ENCODE data around the gene FALEC. TPM values are rescaled to one million over a fixed set of nuclear protein-coding genes. Genes with fewer than 3 reads are reported as not detected.
A peak's percentile ranks its signal among the peaks of the same experiment; 100 is the strongest.

FALEC gene
- polyA plus RNA-seq, 1 donor (not counting 4 experiments of a cell fraction or from before 2014, with no cell fraction given), result 0.12 TPM

DNA sequence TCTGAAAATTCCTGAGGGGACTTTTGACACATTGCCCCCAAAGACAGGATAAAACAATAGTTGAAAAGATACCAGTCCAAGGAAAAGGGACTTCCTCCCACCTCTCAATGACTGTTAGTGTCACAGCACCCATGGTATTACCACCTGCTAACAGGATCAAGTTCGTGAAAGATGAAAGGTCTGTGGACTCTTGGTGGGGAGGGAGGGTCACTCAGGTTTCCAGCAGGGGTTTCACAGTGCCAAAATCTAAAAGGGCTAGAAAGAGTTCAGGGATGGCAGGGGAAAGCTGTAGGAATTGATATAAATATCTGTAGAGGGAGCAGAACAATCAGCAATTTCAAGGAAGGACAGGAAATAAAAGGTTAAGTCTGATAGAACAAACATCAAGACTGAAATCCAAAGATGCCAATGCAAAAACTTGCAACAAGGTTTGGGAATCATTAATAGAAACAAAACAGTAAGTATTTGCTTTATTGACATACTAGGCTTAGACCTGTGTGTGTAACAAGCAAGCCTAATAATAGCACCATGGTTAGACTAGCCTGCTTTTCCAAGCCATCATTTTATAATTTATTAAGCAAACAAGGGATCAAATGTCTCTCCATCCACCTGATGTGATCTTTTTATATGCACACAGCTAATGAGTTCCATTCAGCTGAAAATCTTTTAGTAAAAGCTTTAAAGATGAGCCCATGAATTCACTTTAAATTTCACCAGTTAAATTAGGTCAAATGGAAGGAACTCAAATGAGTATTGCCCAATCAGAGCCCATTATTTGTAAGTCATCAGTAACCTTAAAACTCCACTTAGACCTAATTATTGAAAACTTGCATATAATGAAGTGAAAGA, 60.2 kb downstream of the FALEC start:
- Histone ChIP-seq H3K9me1 (ENCODE audit: control insufficient read depth, extremely low read depth, insufficient read depth, low read length) (no peaks in the 10 kb centered on the region), H3K4me2 (ENCODE audit: control insufficient read depth, extremely low read depth, insufficient read depth, low read depth, low read length) (peak overlapping the region; percentile 99), H3K79me2 (ENCODE audit: control insufficient read depth, insufficient read depth, low read length) (peaks cover 67% of the 10 kb centered on the region), H3K27ac (ENCODE audit: control insufficient read depth, insufficient read depth, low read length) (peak overlapping the region; percentile 98), H2AFZ (ENCODE audit: control insufficient read depth, low read length) (no peak overlapping the region), H3K9ac (ENCODE audit: control insufficient read depth, extremely low read depth, insufficient read depth, low read length) (peak overlapping the region; percentile 99), H4K20me1 (ENCODE audit: control insufficient read depth, extremely low read depth, insufficient read depth, low read length) (peaks cover 59% of the 10 kb centered on the region), H3K4me3 (ENCODE audit: control insufficient read depth in 2 of 3, extremely low read depth in 1 of 3, insufficient read depth in 2 of 3, low read depth in 1 of 3, low read length in 3 of 3) (peak overlapping the region; percentile 90 to 98 (median 97)), H3K27me3 (ENCODE audit: control insufficient read depth, extremely low read depth, insufficient read depth, low read length) (no peaks in the 10 kb centered on the region), H3K4me1 (ENCODE audit: control insufficient read depth, extremely low read depth, insufficient read depth, low read length) (peaks cover 44% of the 10 kb centered on the region), H3K36me3 (ENCODE audit: control insufficient read depth in 2 of 2, extremely low read depth in 1 of 2, insufficient read depth in 2 of 2, low read length in 2 of 2) (peaks cover 24 to 59% of the 10 kb centered on the region in 2 experiments), H3K9me3 (ENCODE audit: control insufficient read depth, low read depth, low read length) (no peaks in the 10 kb centered on the region)
- no peak for DNase-seq (ENCODE audit: low read depth, low spot score)
- dilution Hi-C loops (cut with MboI; ENCODE audit: extremely low pct_ligation_motif_present, low sequenced_read_pairs), result no loop called here
- TF ChIP-seq, protein P1, sequence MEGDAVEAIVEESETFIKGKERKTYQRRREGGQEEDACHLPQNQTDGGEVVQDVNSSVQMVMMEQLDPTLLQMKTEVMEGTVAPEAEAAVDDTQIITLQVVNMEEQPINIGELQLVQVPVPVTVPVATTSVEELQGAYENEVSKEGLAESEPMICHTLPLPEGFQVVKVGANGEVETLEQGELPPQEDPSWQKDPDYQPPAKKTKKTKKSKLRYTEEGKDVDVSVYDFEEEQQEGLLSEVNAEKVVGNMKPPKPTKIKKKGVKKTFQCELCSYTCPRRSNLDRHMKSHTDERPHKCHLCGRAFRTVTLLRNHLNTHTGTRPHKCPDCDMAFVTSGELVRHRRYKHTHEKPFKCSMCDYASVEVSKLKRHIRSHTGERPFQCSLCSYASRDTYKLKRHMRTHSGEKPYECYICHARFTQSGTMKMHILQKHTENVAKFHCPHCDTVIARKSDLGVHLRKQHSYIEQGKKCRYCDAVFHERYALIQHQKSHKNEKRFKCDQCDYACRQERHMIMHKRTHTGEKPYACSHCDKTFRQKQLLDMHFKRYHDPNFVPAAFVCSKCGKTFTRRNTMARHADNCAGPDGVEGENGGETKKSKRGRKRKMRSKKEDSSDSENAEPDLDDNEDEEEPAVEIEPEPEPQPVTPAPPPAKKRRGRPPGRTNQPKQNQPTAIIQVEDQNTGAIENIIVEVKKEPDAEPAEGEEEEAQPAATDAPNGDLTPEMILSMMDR (optimal IDR thresholded peaks at IDR 0.05 in 1 of 3, IDR thresholded peaks at IDR 0.05 in 1 of 3, conservative IDR thresholded peaks at IDR 0.05 in 1 of 3; ENCODE audit: extremely low read depth in 1 of 3, insufficient read depth in 2 of 3, low read length in 3 of 3), result no peak
- no peak for TF ChIP-seq EZH2 (IDR thresholded peaks at IDR 0.05; ENCODE audit: low read length)
- no peak for FAIRE-seq

- H4K20me1 ChIP-seq (ENCODE audit: control insufficient read depth, extremely low read depth, insufficient read depth, low read length), result peaks cover 56% of the 10 kb centered on the region
- no peaks in the 10 kb centered on the region for H3K9me1 ChIP-seq (ENCODE audit: control insufficient read depth, extremely low read depth, insufficient read depth, low read length)
- H3K4me3 ChIP-seq (ENCODE audit: control insufficient read depth in 2 of 3, extremely low read depth in 1 of 3, insufficient read depth in 2 of 3, low read depth in 1 of 3, low read length in 3 of 3), result peak overlapping the region; percentile 90 to 98 (median 97)
- H3K27me3 ChIP-seq (ENCODE audit: control insufficient read depth, extremely low read depth, insufficient read depth, low read length), result no peaks in the 10 kb centered on the region
- H3K9me3 ChIP-seq (ENCODE audit: control insufficient read depth, low read depth, low read length), result no peaks in the 10 kb centered on the region
- H3K79me2 ChIP-seq (ENCODE audit: control insufficient read depth, insufficient read depth, low read length), result peaks cover 67% of the 10 kb centered on the region
- H3K4me1 ChIP-seq (ENCODE audit: control insufficient read depth, extremely low read depth, insufficient read depth, low read length), result peaks cover 39% of the 10 kb centered on the region
- no peak for FAIRE-seq
- H3K4me2 ChIP-seq (ENCODE audit: control insufficient read depth, extremely low read depth, insufficient read depth, low read depth, low read length), result peak overlapping the region; percentile 99
- TF ChIP-seq, protein P1 (optimal IDR thresholded peaks at IDR 0.05 in 1 of 3, IDR thresholded peaks at IDR 0.05 in 1 of 3, conservative IDR thresholded peaks at IDR 0.05 in 1 of 3; ENCODE audit: extremely low read depth in 1 of 3, insufficient read depth in 2 of 3, low read length in 3 of 3), result no peak
- H2AFZ ChIP-seq (ENCODE audit: control insufficient read depth, low read length), result no peak overlapping the region
- peak overlapping the region; percentile 99 for H3K9ac ChIP-seq (ENCODE audit: control insufficient read depth, extremely low read depth, insufficient read depth, low read length)
- no peak for DNase-seq (ENCODE audit: low read depth, low spot score)
- dilution Hi-C loops (cut with MboI; ENCODE audit: extremely low pct_ligation_motif_present, low sequenced_read_pairs), result no loop called here
- peaks cover 24 to 59% of the 10 kb centered on the region in 2 experiments for H3K36me3 ChIP-seq (ENCODE audit: control insufficient read depth in 2 of 2, extremely low read depth in 1 of 2, insufficient read depth in 2 of 2, low read length in 2 of 2)
- H3K27ac ChIP-seq (ENCODE audit: control insufficient read depth, insufficient read depth, low read length), result peak overlapping the region; percentile 98
Measured at GRCh38 chr1:150576367-150576711, 60.8 kb downstream of the FALEC start.
